ENCODE data around the gene FAM24A.

DNA sequence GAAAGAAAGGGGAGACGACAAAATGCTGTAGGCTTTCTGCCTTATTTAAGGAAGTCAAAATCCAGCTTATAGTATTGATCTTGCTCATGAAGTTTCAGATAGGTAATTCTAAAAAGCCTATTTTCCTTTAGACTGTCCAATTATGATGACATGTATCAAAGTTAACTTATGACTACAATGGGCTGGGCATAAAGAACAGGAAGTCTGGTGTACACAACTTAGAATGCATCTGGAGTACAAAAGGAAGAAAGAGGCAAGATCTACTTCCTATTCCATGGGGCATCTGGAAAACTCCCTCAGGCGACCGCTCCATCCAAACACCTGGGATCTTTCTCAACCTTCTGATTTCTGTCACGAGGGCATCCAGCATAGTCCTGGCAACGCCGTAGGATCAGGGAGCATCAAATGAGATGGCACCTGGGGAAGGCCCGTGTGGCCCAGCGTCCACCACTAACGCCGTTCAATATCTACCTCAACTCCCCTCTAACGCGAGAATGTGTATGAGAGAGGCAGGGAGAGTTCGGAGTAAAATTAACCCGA lies 31.5 kb upstream of the FAM24A start:
- TF ChIP-seq, protein P1, sequence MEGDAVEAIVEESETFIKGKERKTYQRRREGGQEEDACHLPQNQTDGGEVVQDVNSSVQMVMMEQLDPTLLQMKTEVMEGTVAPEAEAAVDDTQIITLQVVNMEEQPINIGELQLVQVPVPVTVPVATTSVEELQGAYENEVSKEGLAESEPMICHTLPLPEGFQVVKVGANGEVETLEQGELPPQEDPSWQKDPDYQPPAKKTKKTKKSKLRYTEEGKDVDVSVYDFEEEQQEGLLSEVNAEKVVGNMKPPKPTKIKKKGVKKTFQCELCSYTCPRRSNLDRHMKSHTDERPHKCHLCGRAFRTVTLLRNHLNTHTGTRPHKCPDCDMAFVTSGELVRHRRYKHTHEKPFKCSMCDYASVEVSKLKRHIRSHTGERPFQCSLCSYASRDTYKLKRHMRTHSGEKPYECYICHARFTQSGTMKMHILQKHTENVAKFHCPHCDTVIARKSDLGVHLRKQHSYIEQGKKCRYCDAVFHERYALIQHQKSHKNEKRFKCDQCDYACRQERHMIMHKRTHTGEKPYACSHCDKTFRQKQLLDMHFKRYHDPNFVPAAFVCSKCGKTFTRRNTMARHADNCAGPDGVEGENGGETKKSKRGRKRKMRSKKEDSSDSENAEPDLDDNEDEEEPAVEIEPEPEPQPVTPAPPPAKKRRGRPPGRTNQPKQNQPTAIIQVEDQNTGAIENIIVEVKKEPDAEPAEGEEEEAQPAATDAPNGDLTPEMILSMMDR (conservative IDR thresholded peaks at IDR 0.05): no peak
- no peak for TF ChIP-seq EZH2 (IDR thresholded peaks at IDR 0.05; ENCODE audit: low read depth)

All from PC-9 (cell line).